Activated CD8-positive, alpha-beta T cell treated with anti-CD3 and anti-CD28 coated beads, Interleukin-2, amount 10 ng/mL, durations not matched to agents 7 days and 5 days (primary cell): ENCODE measurements around the gene MAPK8IP2. TPM values are rescaled to one million over a fixed set of nuclear protein-coding genes. Genes with fewer than 3 reads are reported as not detected.
"Not testable (repeated sequence)": the region's sequence is repeated elsewhere in the genome, so short reads cannot be mapped to it uniquely, and the experiment has no call there.

Source experiments
- ATAC-seq: fragments of 150-1000 bp; cut with Tn5 transposase; one replicate; pipeline ENCODE4 v1.10.0; 2021; ENCODE audit warnings: moderate library complexity
- CTCF ChIA-PET: fragments of 350-600 bp; sonication (Branson Sonifier 250); formaldehyde crosslinking; loops from one replicate; lab custom pipeline; 2021; ENCODE audit warnings: antibody characterized with exemption; lab: Charles Lee
- POLR2A ChIA-PET: fragments of 350-600 bp; sonication (Branson Sonifier 250); formaldehyde crosslinking; loops from one replicate; lab custom pipeline; 2021; ENCODE audit warnings: antibody characterized with exemption; lab: Charles Lee
- DNase-seq: peaks from one replicate; pipeline ENCODE4 v3.0.0-alpha.2; 2020
- H3K27ac Mint-ChIP-seq: one replicate; pipeline ENCODE4 v1.8.0; 2021; ENCODE audit warnings: mild to moderate bottlenecking, mixed read lengths
- H3K27me3 Mint-ChIP-seq: one replicate; pipeline ENCODE4 v1.8.0; 2021; ENCODE audit warnings: low read depth, mixed read lengths
- H3K36me3 Mint-ChIP-seq: one replicate; pipeline ENCODE4 v1.8.0; 2021; ENCODE audit warnings: low read depth, mixed read lengths
- H3K4me1 Mint-ChIP-seq: one replicate; pipeline ENCODE4 v1.8.0; 2021; ENCODE audit warnings: low read depth, mixed read lengths
- H3K4me3 Mint-ChIP-seq: one replicate; pipeline ENCODE4 v1.8.0; 2021; ENCODE audit warnings: mild to moderate bottlenecking, mixed read lengths
- H3K9me3 Mint-ChIP-seq: one replicate; pipeline ENCODE4 v1.8.0; 2022; ENCODE audit warnings: mixed read lengths; ENCODE audit not compliant: insufficient read depth
- total RNA-seq, 2 experiments: library from RNA; stranded (reverse); gene quantifications; one replicate each; pipeline ENCODE4 v1.2.3, GENCODE V29; 2021

Gene MAPK8IP2
- total RNA-seq, 2 experiments from 2014 or later: 0.29 to 0.31 TPM

DNA sequence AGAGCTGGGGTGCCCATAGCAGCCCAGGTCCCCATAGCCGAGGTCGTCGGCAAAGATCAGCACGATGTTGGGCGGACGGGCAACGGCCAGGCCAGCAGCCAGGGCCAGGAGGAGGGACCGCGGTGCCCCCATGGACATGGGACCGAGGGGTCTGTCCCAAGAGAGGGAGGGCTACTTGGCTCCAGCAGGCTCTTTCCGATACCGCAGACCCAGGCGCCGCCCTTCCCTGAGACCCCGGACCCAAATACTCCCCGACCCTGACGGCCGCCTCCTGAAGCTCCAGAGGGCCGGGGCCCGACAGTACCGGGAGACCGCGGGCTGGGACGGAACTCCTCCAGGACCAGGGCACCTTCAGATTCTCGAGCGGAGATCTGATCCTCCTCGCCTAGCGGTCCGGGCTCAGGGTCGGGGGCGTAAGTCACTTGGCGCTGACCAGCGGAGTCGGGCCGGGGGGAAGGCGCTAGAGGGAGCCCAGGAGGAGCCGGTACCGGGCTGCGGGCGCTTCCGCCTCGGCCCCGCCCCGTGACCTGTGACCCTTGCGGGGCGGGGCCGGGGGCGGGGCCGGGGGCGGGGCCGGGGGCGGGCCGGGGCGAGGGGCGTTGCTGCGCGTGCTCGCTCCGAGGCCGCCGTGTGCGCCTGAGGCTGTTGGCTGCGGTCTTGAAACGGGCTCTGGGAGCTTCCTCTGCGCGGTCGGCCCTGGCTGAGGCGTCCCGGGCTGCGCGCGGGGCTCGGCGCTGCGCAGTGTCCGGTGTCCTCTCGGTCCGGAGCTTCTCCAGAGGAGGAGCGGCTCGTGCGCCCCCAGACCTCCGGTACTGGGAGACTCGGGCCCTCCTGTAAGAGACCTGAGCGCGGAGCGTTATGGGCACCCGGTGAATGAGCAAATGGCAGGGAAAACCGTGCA, 27.3 kb downstream of the MAPK8IP2 start, which contains the start of gene ARSA:
ARSA (minus strand) TSS at position 511 of the 901 bp plus-strand sequence; CDS start at position 138, 373 bp downstream.
- peak; percentile 97 for ATAC-seq
- peak; percentile 86 for DNase-seq
- Mint-ChIP-seq H3K27me3 (peaks cover 3% of the 10 kb centered on the region), H3K9me3 (no peaks in the 10 kb centered on the region), H3K4me1 (peaks cover 25% of the 10 kb centered on the region), H3K36me3 (peaks cover 7% of the 10 kb centered on the region), H3K4me3 (peak within 1 kb of the TSS; percentile 79), H3K27ac (peak within 1 kb of the TSS; percentile 81)
- POLR2A ChIA-PET: interaction anchor here (0.6 to 1.1 kb wide), 3 partner anchors 9 to 185 kb away, joined by 3 to 8 read pairs (median 4); partner anchors contain the start of gene SCO2
- CTCF ChIA-PET: interaction anchor here (0.6 to 2.1 kb wide), 3 partner anchors 64 to 383 kb away, joined by 3 to 11 read pairs (median 3); partner anchors contain the start of genes SCO2 and TUBGCP6

DNA sequence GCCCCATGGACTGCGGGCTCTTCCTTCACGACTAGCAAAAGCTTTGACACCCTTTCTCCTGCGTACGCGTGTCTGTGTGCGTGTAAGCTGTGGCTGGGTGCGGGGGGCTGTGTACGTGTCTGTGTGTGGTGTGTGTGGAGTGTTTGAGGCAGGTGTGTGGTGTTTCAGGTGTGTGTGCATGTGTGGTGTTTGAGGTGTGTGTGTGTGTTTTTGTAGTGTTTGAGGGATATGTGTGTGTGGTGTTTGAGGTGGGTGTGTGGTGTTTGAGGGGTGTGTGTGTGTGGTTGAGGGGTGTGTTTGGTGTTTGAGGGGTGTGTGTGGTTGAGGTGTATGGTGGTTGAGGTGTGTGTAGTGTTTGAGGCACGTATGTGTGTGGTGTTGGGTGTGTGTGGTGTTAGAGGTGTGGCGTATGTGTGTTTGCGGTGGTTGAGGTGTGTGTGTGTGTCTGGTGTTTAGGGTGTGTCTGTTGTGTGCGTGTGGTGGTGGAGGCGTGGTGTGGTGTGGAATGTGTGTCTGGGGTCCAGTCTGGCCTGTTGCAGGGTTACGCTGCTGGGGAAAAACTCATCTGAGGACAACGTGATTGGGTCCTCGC, 28.0 kb downstream of the MAPK8IP2 start:
- H3K4me3 Mint-ChIP-seq: peak overlapping the region; percentile 79
- peaks cover 7% of the 10 kb centered on the region for H3K36me3 Mint-ChIP-seq
- peak overlapping the region; percentile 68 for H3K27ac Mint-ChIP-seq
- ChIA-PET POLR2A (interaction anchor here (0.9 to 1.1 kb wide), 2 partner anchors 103 to 186 kb away, joined by 3 to 8 read pairs; partner anchors contain the start of gene SCO2), CTCF (interaction anchor here (2.1 to 2.7 kb wide), 2 partner anchors 63 to 103 kb away, joined by 8 to 11 read pairs; partner anchors contain the start of gene SCO2)
- peaks cover 3% of the 10 kb centered on the region for H3K27me3 Mint-ChIP-seq
- peaks cover 22% of the 10 kb centered on the region for H3K4me1 Mint-ChIP-seq
- no peak for DNase-seq
- H3K9me3 Mint-ChIP-seq: no peaks in the 10 kb centered on the region
- ATAC-seq: peak; percentile 27

DNA sequence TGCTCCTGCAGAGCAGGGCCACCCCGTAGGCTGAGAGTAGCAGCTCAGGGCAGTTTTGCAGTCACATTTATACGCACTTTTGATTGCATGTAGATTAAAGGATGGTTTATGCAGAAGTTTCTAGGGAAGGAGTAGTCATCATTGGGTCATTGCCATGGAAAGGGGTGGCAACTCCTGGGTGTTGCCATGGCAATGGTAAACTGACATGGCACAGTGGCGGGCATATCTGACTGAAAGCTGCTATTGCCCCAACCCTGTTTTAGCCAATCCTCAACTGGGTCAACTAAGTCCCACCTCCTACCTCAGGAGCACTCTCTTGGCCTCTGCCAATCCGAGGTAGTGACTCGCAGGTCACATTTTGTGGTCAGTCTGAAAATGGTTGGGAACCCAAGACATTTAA, 29.8 kb downstream of the MAPK8IP2 start:
- ATAC-seq (no peak), DNase-seq (no peak)
- ChIA-PET POLR2A (no interaction called here), CTCF (interaction anchor here (0.9 to 2.7 kb wide), 6 partner anchors 8 to 374 kb away, joined by 3 to 8 read pairs (median 4); no protein-coding TSS in a partner anchor)
- Mint-ChIP-seq H3K36me3 (peaks cover 3% of the 10 kb centered on the region), H3K27me3 (peaks cover 3% of the 10 kb centered on the region), H3K27ac (no peak overlapping the region), H3K4me3 (no peak overlapping the region), H3K4me1 (peaks cover 22% of the 10 kb centered on the region), H3K9me3 (no peaks in the 10 kb centered on the region)

DNA sequence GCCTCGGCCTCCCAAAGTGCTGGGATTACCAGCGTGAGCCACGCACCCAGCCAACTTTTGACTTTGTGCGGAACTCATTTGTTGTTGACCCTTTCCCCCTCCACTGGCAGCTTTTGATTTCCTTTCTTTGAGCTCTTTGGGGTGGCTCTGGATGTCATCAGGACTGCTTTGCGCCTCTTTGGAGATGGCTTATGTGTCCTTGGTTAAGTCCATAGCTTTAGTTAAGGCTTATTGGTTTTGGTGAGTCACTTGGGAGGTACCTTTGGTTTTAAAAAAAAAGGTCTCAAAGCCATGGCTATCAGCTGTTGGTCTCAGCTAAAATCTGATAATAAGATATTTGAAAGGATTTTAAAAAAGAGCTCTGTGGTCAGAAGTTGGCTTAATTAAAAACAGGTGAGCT, 32.5 kb downstream of the MAPK8IP2 start:
- CTCF ChIA-PET: interaction anchor here (1.0 to 2.1 kb wide), 3 partner anchors 9 to 59 kb away, joined by 3 to 10 read pairs (median 4); no protein-coding TSS in a partner anchor
- POLR2A ChIA-PET: no interaction called here
- Mint-ChIP-seq H3K4me3 (no peak overlapping the region), H3K27me3 (peaks cover 3% of the 10 kb centered on the region), H3K9me3 (no peaks in the 10 kb centered on the region), H3K4me1 (peaks cover 15% of the 10 kb centered on the region), H3K36me3 (no peaks in the 10 kb centered on the region), H3K27ac (no peak overlapping the region)
- no peak for DNase-seq
- ATAC-seq: no peak

DNA sequence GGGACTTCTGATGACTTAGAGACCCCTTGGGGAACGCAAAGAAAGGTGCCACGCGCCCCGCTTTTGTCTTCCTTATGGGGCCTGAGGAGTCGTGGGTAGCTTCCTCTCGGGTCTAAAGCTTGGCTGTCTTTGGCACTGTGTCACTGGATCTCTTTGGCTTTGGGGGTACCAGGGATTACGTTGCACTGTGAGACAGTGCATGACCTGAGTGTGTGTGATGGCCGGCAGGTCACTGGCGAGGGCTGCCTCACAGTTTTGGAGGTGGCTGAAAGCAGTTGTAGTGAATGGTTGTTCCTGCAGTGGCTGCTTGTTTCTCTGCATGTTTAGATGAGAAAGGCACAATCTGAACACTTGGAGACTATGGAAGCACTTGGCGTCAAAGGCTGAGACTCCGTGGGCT, 33.2 kb downstream of the MAPK8IP2 start:
- peaks cover 9% of the 10 kb centered on the region for H3K4me1 Mint-ChIP-seq
- ChIA-PET CTCF (interaction anchor here (1.0 to 2.1 kb wide), 2 partner anchors 8 to 12 kb away, joined by 3 to 10 read pairs; no protein-coding TSS in a partner anchor), POLR2A (no interaction called here)
- no peak for ATAC-seq
- H3K27ac Mint-ChIP-seq: no peak overlapping the region
- H3K27me3 Mint-ChIP-seq: peaks cover 1% of the 10 kb centered on the region
- DNase-seq: no peak
- H3K36me3 Mint-ChIP-seq: no peaks in the 10 kb centered on the region
- H3K9me3 Mint-ChIP-seq: no peaks in the 10 kb centered on the region
- H3K4me3 Mint-ChIP-seq: no peak overlapping the region

DNA sequence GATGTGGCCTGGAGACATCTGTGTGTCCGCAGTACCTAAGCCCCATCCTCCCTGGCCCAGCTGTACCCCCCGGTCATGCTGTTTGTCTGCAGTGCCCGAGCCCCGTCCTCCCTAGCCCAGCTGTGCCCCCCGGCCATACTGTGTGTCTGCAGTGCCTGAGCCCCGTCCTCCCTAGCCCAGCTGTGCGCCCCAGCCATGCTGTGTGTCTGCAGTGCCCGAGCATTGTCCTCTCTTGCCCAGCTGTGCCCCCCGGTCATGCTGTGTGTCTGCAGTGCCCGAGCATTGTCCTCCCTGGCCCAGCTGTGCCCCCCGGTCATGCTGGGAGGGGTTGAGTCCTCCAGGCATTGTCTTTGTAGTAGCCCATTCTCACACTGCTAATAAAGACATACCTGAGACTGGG, 35.0 kb downstream of the MAPK8IP2 start:
- ATAC-seq (no peak), DNase-seq (no peak)
- H3K4me3 Mint-ChIP-seq: no peak overlapping the region
- ChIA-PET CTCF (no interaction called here), POLR2A (no interaction called here)
- H3K27ac Mint-ChIP-seq: no peak overlapping the region
- no peaks in the 10 kb centered on the region for H3K4me1 Mint-ChIP-seq
- no peaks in the 10 kb centered on the region for H3K27me3 Mint-ChIP-seq
- no peaks in the 10 kb centered on the region for H3K9me3 Mint-ChIP-seq
- no peaks in the 10 kb centered on the region for H3K36me3 Mint-ChIP-seq

DNA sequence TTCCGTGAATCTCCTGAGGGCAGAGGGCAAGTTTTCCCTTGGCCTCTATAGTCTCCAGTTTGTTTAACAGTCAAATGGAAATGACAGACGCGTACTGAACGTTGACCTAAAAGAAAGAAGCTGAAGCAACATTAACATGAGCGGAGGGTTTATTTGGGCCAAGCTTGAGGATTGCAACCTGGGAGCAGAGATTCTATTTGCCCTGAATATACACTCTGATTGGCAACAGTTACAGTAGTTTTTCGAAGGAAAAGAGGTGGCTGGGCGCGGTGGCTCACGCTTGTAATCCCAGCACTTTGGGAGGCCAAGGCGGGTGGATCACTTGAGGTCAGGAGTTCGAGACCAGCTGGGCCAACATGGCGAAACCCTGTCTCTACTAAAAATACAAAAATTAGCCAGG, 39.7 kb downstream of the MAPK8IP2 start:
- H3K9me3 Mint-ChIP-seq, H3K27me3 Mint-ChIP-seq, DNase-seq, POLR2A ChIA-PET, ATAC-seq, CTCF ChIA-PET, H3K4me1 Mint-ChIP-seq, H3K36me3 Mint-ChIP-seq, H3K4me3 Mint-ChIP-seq, H3K27ac Mint-ChIP-seq: not testable (repeated sequence)

DNA sequence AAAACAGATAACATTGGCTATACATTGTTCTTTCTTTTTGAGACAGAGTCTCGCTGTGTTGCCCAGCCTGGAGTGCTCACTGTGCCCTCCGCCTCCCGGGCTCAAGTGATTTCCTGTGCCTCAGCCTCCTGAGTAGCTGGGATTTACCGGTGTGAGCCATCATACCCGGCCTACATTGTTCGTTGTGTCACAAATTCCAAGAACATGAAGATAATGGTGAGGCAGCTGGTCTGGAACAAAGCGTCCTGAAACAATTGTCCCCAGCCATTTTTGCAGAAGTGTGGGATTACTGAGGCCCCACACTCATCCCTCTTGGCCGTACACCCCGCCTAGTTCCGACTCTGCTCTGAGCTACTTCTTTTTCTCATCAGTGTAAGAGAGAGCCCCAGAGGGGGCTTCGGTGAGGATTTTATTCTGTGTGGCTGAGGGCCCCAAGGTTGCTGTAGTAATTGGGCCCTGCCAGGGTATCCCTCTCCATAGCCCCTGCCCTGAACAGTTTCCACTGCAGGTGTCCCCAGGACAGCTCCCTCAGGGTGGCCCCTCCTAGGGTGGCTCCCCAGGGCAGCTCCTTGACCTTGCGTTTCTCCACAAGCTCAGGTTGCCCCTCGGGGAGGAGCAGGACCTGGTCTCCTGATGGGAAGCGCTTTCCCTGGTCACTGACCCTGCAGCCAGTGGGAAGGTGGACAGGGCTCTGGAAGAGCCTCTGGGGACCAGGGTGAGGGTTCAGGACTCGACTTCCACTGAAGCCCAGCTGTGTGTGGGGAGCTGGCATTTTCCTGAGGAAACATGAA, 40.5 kb downstream of the MAPK8IP2 start:
- CTCF ChIA-PET: interaction anchor here (1.0 to 1.5 kb wide), 3 partner anchors 8 to 51 kb away, joined by 3 to 6 read pairs (median 3); no protein-coding TSS in a partner anchor
- no peak for ATAC-seq
- Mint-ChIP-seq H3K36me3 (no peaks in the 10 kb centered on the region), H3K9me3 (no peaks in the 10 kb centered on the region), H3K27ac (no peak overlapping the region), H3K27me3 (peaks cover 6% of the 10 kb centered on the region), H3K4me1 (no peaks in the 10 kb centered on the region), H3K4me3 (no peak overlapping the region)
- no peak for DNase-seq
- POLR2A ChIA-PET: interaction anchor here (1.1 kb wide), 1 partner anchor 20 kb away, joined by 3 read pairs; no protein-coding TSS in a partner anchor

DNA sequence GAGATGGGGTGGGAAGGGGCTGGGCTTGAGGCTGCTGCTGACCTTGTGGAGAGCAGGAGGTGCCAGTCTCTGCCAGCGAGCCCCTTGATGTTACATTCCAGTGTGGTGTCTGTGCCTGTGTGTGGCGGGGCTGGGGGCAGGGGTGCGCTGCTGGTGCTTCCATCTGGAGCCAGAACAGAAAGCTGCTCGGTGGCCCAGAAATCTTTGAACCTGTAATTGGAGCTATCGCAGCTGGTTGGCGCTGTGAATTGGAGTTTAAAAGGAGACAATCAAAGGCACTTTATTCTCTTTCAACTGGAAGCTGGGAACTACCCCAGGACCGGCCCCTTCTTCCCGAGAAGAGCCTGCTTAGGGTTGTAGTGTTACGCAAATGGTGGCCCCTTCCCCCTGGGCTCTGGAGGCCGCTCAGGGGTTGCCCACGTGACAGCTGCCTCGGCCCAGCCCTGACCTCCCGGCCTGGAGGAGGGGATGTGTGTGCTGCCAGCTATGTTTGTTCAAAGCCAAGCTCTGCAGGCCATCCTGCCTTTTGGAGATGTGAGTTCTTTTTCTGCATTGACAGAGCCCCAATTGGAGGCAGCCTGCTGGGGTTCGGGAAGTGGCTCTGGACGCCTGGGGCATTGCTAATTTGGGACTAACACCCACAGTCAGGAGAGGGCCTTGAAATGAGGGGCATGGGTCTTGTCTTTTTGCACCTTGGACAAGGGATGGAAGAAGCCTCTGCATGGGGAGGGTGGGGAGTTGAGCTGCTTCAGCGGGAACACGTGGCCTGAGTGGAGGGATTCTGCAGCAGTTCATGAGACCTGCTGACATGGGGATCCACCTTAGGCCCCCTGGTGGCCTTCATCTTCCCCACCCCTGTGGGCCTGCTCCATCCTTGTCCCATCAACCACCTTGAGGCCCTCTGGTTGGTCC, 41.4 kb downstream of the MAPK8IP2 start:
- peak; percentile 63 for ATAC-seq
- no peaks in the 10 kb centered on the region for H3K9me3 Mint-ChIP-seq
- peaks cover 11% of the 10 kb centered on the region for H3K27me3 Mint-ChIP-seq
- CTCF ChIA-PET: interaction anchor here (0.7 to 1.5 kb wide), 4 partner anchors 9 to 270 kb away, joined by 3 to 6 read pairs (median 3); no protein-coding TSS in a partner anchor
- no peak overlapping the region for H3K27ac Mint-ChIP-seq
- H3K4me3 Mint-ChIP-seq: no peak overlapping the region
- POLR2A ChIA-PET: interaction anchor here (1.1 kb wide), 1 partner anchor 21 kb away, joined by 3 read pairs; no protein-coding TSS in a partner anchor
- H3K36me3 Mint-ChIP-seq: no peaks in the 10 kb centered on the region
- no peaks in the 10 kb centered on the region for H3K4me1 Mint-ChIP-seq
- no peak for DNase-seq

DNA sequence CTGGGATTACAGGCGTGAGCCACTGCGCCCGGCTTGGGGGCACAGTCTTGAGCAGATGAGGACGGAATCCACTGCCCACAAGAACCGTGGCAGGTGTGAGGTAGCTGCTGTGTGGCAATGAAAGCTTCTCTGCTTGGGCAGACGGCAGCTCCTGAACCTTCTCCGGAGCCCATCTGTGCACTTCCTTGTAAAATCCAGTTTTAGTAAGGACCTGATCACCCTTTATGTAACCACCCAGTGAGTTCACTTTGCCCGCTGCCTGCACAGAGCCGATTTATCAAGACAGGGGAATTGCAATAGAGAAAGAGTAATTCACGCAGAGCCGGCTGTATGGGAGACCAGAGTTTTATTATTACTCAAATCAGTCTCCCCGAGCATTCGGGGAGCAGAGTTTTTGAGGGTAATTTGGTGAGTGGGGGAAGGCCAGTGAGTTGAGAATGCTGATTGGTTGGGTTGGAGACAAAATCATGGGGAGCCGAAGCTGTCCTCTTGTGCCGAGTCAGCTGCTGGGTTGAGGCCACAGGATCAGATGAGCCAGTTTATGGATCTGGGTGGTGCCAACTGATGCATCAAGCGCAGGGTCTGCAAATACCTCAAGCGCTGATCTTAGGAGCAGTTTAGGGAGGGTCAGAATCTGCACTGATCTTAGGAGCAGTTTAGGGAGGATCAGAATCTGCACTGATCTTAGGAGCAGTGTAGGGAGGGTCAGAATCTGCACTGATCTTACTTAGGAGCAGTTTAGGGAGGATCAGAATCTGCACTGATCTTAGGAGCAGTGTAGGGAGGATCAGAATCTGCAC, 42.6 kb downstream of the MAPK8IP2 start:
- H3K36me3 Mint-ChIP-seq, H3K4me1 Mint-ChIP-seq, H3K27ac Mint-ChIP-seq, CTCF ChIA-PET, ATAC-seq, H3K9me3 Mint-ChIP-seq, DNase-seq, POLR2A ChIA-PET, H3K4me3 Mint-ChIP-seq: not testable (repeated sequence)
- peaks cover 11% of the 10 kb centered on the region for H3K27me3 Mint-ChIP-seq
